ENCODE results near the gene GPC5. TPM values are rescaled to one million over a fixed set of nuclear protein-coding genes. Genes with fewer than 3 reads are reported as not detected.

Gene GPC5
- total RNA-seq, 1 experiment from 2014 or later = 0.15 TPM

GRCh38 chr13:91816263-91816807 is 417.9 kb downstream of the GPC5 start:
- Histone ChIP-seq H3K4me1 (ENCODE audit: insufficient read depth, low read length) (peaks cover 5% of the 10 kb centered on the region; the same call in 1 of the 2 replicates), H3K18ac (ENCODE audit: insufficient read length, low read depth, low read length) (no peak overlapping the region), H4K91ac (ENCODE audit: insufficient read length, low read depth, low read length) (no peak overlapping the region), H3K14ac (ENCODE audit: insufficient read depth, low read length) (no peak overlapping the region), H3K27ac (ENCODE audit: insufficient read length, low read depth, low read length) (no peak overlapping the region), H3K4ac (ENCODE audit: low read depth, low read length) (no peak overlapping the region), H2AFZ (ENCODE audit: low read length) (no peak overlapping the region), H3K4me2 (ENCODE audit: insufficient read depth, insufficient read length, low read length) (no peak overlapping the region), H4K20me1 (ENCODE audit: control insufficient read depth, insufficient read depth, insufficient read length) (no peaks in the 10 kb centered on the region), H2BK15ac (ENCODE audit: low read depth, low read length) (no peak overlapping the region), H2BK120ac (ENCODE audit: low read depth, low read length, poor library complexity, severe bottlenecking) (no peak overlapping the region), H3K9ac (ENCODE audit: extremely low read depth, insufficient read length, low read length) (no peak overlapping the region), H3K23ac (ENCODE audit: insufficient read length, low read depth, low read length) (no peak overlapping the region), H3T11ph (ENCODE audit: low read length) (no peak overlapping the region), H2BK12ac (ENCODE audit: insufficient read length, low read depth, low read length) (no peak overlapping the region), H4K8ac (replicated peaks; ENCODE audit: insufficient read length, low read depth, low read length) (no peak overlapping the region), H3K23me2 (ENCODE audit: insufficient read length, low read depth, low read length, poor library complexity, severe bottlenecking) (no peaks in the 10 kb centered on the region), H3K9me3 (ENCODE audit: control insufficient read depth, low read depth, low read length) (no peaks in the 10 kb centered on the region), H2AK5ac (ENCODE audit: insufficient read length, low read length) (no peak overlapping the region), H3K27me3 (ENCODE audit: insufficient read depth, low read length) (no peaks in the 10 kb centered on the region), H3K79me1 (ENCODE audit: insufficient read depth, low read depth, low read length, poor library complexity, severe bottlenecking) (no peaks in the 10 kb centered on the region), H3K79me2 (ENCODE audit: insufficient read depth, low read length) (no peaks in the 10 kb centered on the region), H4K5ac (ENCODE audit: insufficient read length, low read depth, low read length) (no peak overlapping the region), H2BK20ac (ENCODE audit: low read depth, low read length, poor library complexity, severe bottlenecking) (no peak overlapping the region), H3K56ac (ENCODE audit: insufficient read length, low read depth, low read length) (no peak overlapping the region), H2BK5ac (ENCODE audit: insufficient read length, low read length) (no peak overlapping the region)
- no CpG with 5 or more reads among the region's 4 CpGs for WGBS (ENCODE audit: extremely low coverage, insufficient read length, low lambda C conversion rate)
- peaks cover 12 to 20% of the 10 kb centered on the region in 2 experiments; a peak in 3 of 4 replicates for H3K4me1 Mint-ChIP-seq
- H3K27me3 Mint-ChIP-seq (ENCODE audit: low read depth) = no peaks in the 10 kb centered on the region
- no peaks in the 10 kb centered on the region for H3K9me3 Mint-ChIP-seq
- no peak for DNase-seq
- TF ChIP-seq CTCF (conservative IDR thresholded peaks at IDR 0.05) = no peak
- no peak overlapping the region for H3K27ac Mint-ChIP-seq
- H3K4me3 Mint-ChIP-seq = no peak overlapping the region
- no peaks in the 10 kb centered on the region for H3K36me3 Mint-ChIP-seq (ENCODE audit: insufficient read depth in 1 of 3, low read depth in 3 of 3)

Measured in H9 (cell line).